Measurements from ENCODE around the gene MAG. TPM values are rescaled to one million over a fixed set of nuclear protein-coding genes. Genes with fewer than 3 reads are reported as not detected.

MAG gene
- total and polyA plus RNA-seq, 9 of the 15 experiments (the other 6 are each of a cell fraction or from before 2014, with no cell fraction given): 0.11 to 10.0 (median 1.6) TPM

DNA sequence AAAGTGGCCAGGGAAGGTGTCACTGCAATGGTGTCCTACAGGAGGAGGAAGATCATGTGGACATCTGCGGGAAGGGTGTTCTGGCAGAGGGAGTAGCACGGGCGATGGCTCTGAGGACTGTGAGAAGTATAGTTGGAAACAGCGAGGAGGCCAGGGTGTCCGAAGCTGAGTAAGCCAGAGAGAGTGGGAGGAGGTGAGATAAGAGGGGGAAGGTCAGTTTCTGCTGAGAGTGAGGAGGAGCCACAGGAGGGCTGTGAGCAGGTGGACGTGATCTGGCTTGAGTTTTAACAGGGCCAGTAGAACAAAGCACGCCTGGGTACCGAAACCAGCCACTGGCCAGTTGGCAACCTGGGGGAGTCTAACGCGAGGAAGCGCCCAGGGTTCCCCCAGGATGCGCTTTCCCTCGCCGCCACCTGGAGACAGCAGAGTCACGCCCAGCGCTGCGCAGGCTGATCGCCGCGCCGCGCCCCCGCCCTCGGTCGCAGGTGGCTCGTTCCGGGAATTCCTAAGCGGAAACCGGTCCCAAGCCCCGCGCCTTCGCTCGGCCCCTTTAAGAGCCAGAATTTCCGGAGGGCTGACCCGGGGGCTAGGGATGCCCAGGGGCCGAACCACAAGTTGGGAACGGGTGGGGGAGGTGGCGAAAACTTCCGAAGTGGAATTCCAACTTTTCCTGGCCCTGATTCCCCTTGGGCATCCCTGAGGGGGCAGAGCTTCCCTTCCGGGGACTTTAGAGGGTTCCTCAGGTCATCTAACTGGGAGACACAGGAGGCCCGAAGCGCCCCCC, 44.2 kb upstream of the MAG start (continued):
- TF ChIP-seq NFATC3 (IDR thresholded peaks at IDR 0.05): 0 out of 2 replicates have a peak, but pooled peaks have one; percentile 48
- TF ChIP-seq, protein P1, sequence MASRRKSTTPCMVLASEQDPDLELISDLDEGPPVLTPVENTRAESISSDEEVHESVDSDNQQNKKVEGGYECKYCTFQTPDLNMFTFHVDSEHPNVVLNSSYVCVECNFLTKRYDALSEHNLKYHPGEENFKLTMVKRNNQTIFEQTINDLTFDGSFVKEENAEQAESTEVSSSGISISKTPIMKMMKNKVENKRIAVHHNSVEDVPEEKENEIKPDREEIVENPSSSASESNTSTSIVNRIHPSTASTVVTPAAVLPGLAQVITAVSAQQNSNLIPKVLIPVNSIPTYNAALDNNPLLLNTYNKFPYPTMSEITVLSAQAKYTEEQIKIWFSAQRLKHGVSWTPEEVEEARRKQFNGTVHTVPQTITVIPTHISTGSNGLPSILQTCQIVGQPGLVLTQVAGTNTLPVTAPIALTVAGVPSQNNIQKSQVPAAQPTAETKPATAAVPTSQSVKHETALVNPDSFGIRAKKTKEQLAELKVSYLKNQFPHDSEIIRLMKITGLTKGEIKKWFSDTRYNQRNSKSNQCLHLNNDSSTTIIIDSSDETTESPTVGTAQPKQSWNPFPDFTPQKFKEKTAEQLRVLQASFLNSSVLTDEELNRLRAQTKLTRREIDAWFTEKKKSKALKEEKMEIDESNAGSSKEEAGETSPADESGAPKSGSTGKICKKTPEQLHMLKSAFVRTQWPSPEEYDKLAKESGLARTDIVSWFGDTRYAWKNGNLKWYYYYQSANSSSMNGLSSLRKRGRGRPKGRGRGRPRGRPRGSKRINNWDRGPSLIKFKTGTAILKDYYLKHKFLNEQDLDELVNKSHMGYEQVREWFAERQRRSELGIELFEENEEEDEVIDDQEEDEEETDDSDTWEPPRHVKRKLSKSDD (conservative IDR thresholded peaks at IDR 0.05; ENCODE audit: low read length): no peak
- TF ChIP-seq HSF4 (CRISPR knock-in tag; IDR thresholded peaks at IDR 0.05; ENCODE audit: borderline replicate concordance): no peak
- no peak for TF ChIP-seq ZNF217 (CRISPR knock-in tag; IDR thresholded peaks at IDR 0.05)
- peak; percentile 30 for TF ChIP-seq CREM (IDR thresholded peaks at IDR 0.05; ENCODE audit: low read depth)
- TF ChIP-seq, protein P2, sequence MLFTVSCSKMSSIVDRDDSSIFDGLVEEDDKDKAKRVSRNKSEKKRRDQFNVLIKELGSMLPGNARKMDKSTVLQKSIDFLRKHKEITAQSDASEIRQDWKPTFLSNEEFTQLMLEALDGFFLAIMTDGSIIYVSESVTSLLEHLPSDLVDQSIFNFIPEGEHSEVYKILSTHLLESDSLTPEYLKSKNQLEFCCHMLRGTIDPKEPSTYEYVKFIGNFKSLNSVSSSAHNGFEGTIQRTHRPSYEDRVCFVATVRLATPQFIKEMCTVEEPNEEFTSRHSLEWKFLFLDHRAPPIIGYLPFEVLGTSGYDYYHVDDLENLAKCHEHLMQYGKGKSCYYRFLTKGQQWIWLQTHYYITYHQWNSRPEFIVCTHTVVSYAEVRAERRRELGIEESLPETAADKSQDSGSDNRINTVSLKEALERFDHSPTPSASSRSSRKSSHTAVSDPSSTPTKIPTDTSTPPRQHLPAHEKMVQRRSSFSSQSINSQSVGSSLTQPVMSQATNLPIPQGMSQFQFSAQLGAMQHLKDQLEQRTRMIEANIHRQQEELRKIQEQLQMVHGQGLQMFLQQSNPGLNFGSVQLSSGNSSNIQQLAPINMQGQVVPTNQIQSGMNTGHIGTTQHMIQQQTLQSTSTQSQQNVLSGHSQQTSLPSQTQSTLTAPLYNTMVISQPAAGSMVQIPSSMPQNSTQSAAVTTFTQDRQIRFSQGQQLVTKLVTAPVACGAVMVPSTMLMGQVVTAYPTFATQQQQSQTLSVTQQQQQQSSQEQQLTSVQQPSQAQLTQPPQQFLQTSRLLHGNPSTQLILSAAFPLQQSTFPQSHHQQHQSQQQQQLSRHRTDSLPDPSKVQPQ (CRISPR knock-in tag; IDR thresholded peaks at IDR 0.05; ENCODE audit: borderline replicate concordance): 0 out of 2 replicates have a peak, but pooled peaks have one; percentile 8
- peak in 1 of 2 experiments; percentile 15; a peak in 3 of 4 replicates for TF ChIP-seq TBL1XR1 (IDR thresholded peaks at IDR 0.05; ENCODE audit: low read length in 2 of 2)
- peak; percentile 94 for TF ChIP-seq SMARCA5 (IDR thresholded peaks at IDR 0.05)
- no peak for TF ChIP-seq ZZZ3 (IDR thresholded peaks at IDR 0.05)
- TF ChIP-seq, protein P3, sequence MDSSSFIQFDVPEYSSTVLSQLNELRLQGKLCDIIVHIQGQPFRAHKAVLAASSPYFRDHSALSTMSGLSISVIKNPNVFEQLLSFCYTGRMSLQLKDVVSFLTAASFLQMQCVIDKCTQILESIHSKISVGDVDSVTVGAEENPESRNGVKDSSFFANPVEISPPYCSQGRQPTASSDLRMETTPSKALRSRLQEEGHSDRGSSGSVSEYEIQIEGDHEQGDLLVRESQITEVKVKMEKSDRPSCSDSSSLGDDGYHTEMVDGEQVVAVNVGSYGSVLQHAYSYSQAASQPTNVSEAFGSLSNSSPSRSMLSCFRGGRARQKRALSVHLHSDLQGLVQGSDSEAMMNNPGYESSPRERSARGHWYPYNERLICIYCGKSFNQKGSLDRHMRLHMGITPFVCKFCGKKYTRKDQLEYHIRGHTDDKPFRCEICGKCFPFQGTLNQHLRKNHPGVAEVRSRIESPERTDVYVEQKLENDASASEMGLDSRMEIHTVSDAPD (CRISPR knock-in tag; IDR thresholded peaks at IDR 0.05): no peak
- no peak for TF ChIP-seq GTF2E2 (tag; IDR thresholded peaks at IDR 0.05)
- TF ChIP-seq NELFE (IDR thresholded peaks at IDR 0.05; ENCODE audit: insufficient read depth, insufficient read length): no peak
- TF ChIP-seq ZNF143 (CRISPR knock-in tag; IDR thresholded peaks at IDR 0.05): no peak
- no peak for TF ChIP-seq ERF (CRISPR knock-in tag; IDR thresholded peaks at IDR 0.05)
- peak; percentile 69; the same call in 1 of the 2 replicates for TF ChIP-seq SOX6 (IDR thresholded peaks at IDR 0.05)
- TF ChIP-seq SNRNP70 (optimal IDR thresholded peaks at IDR 0.05; ENCODE audit: low read depth, low read length): no peak
- TF ChIP-seq, protein P4, sequence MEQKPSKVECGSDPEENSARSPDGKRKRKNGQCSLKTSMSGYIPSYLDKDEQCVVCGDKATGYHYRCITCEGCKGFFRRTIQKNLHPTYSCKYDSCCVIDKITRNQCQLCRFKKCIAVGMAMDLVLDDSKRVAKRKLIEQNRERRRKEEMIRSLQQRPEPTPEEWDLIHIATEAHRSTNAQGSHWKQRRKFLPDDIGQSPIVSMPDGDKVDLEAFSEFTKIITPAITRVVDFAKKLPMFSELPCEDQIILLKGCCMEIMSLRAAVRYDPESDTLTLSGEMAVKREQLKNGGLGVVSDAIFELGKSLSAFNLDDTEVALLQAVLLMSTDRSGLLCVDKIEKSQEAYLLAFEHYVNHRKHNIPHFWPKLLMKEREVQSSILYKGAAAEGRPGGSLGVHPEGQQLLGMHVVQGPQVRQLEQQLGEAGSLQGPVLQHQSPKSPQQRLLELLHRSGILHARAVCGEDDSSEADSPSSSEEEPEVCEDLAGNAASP (IDR thresholded peaks at IDR 0.05): no peak
- TF ChIP-seq KAT8 (IDR thresholded peaks at IDR 0.05; ENCODE audit: low read depth): no peak
- TF ChIP-seq NFIX (CRISPR knock-in tag; IDR thresholded peaks at IDR 0.05; ENCODE audit: low read depth): no peak
- TF ChIP-seq, protein P5, sequence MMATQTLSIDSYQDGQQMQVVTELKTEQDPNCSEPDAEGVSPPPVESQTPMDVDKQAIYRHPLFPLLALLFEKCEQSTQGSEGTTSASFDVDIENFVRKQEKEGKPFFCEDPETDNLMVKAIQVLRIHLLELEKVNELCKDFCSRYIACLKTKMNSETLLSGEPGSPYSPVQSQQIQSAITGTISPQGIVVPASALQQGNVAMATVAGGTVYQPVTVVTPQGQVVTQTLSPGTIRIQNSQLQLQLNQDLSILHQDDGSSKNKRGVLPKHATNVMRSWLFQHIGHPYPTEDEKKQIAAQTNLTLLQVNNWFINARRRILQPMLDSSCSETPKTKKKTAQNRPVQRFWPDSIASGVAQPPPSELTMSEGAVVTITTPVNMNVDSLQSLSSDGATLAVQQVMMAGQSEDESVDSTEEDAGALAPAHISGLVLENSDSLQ (IDR thresholded peaks at IDR 0.05): 0 out of 2 replicates have a peak, but pooled peaks have one; percentile 4

Data from K562 (cell line).